ENCODE results near the gene B4GALT2. TPM values are rescaled to one million over a fixed set of nuclear protein-coding genes. Genes with fewer than 3 reads are reported as not detected.

B4GALT2 gene
- total RNA-seq, 1 donor from 2014 or later = 84.0 TPM

GRCh38 chr1:43981135-43981491, 2.1 kb downstream of the B4GALT2 start:
- no peak for FAIRE-seq
- H3K27me3 ChIP-seq (ENCODE audit: control insufficient read depth, insufficient read depth, low read length) = no peaks in the 10 kb centered on the region
- no peak overlapping the region for H3K4me3 ChIP-seq (ENCODE audit: low read depth, low read length)
- DNase-seq (ENCODE audit: low read depth) = no peak
- no peak for TF ChIP-seq CTCF (IDR thresholded peaks at IDR 0.05; ENCODE audit: insufficient read depth, low read length, severe bottlenecking)
- peaks cover 26% of the 10 kb centered on the region for H3K36me3 ChIP-seq (ENCODE audit: control insufficient read depth, insufficient read depth, low read length)

GRCh38 chr1:43981636-43982035, 2.6 kb downstream of the B4GALT2 start:
- no peak overlapping the region for H3K4me3 ChIP-seq (ENCODE audit: low read depth, low read length)
- TF ChIP-seq CTCF (IDR thresholded peaks at IDR 0.05; ENCODE audit: insufficient read depth, low read length, severe bottlenecking) = no peak
- FAIRE-seq = no peak
- peaks cover 22% of the 10 kb centered on the region for H3K36me3 ChIP-seq (ENCODE audit: control insufficient read depth, insufficient read depth, low read length)
- no peak for DNase-seq (ENCODE audit: low read depth)
- H3K27me3 ChIP-seq (ENCODE audit: control insufficient read depth, insufficient read depth, low read length) = no peaks in the 10 kb centered on the region

DNA sequence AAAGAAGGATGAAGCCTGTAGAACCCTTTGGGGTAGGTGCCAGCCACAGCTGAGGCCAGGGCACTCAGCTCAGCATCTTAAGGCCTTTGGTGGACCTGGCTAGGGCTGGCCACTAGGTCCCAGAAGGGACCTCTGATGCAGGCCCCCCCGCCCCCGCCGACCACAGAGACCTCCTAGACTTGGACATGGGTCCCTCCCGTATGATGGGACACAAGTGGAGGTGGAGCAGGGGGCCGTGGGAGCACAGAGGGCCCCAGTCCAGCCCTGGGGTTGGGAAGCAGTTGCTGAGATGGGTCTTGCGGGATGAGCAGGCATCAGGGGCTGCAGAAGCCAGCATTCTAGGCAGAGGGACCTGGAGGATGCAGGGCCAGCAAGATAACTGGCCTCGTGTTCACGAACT, 3.2 kb downstream of the B4GALT2 start:
- no peak for FAIRE-seq
- DNase-seq (ENCODE audit: low read depth) = no peak
- TF ChIP-seq CTCF (IDR thresholded peaks at IDR 0.05; ENCODE audit: insufficient read depth, low read length, severe bottlenecking) = no peak
- H3K27me3 ChIP-seq (ENCODE audit: control insufficient read depth, insufficient read depth, low read length) = no peaks in the 10 kb centered on the region
- H3K4me3 ChIP-seq (ENCODE audit: low read depth, low read length) = no peak overlapping the region
- peaks cover 19% of the 10 kb centered on the region for H3K36me3 ChIP-seq (ENCODE audit: control insufficient read depth, insufficient read depth, low read length)

DNA sequence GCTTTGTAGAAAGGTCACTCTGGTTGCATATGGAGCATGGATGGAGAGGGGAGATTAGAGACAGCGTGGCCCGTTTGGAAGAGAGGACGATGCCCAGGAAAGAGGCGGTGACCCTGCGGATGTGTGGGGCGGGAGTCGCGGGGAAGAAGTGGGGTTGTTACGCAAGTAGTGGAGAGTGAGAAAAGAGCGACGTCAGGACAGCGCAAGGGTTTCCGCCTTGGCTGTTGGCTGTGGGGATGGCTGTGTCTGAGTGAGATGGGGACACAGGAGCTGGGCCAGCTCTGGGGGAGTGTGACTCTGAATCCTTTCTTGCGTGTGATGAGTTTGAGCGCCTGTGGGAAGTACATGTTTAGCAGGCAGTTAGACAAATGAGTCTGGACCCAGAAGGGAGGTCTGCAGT, 3.8 kb downstream of the B4GALT2 start:
- no peaks in the 10 kb centered on the region for H3K27me3 ChIP-seq (ENCODE audit: control insufficient read depth, insufficient read depth, low read length)
- H3K4me3 ChIP-seq (ENCODE audit: low read depth, low read length) = no peak overlapping the region
- DNase-seq (ENCODE audit: low read depth) (no peak), FAIRE-seq (no peak)
- peaks cover 17% of the 10 kb centered on the region for H3K36me3 ChIP-seq (ENCODE audit: control insufficient read depth, insufficient read depth, low read length)
- no peak for TF ChIP-seq CTCF (IDR thresholded peaks at IDR 0.05; ENCODE audit: insufficient read depth, low read length, severe bottlenecking)

DNA sequence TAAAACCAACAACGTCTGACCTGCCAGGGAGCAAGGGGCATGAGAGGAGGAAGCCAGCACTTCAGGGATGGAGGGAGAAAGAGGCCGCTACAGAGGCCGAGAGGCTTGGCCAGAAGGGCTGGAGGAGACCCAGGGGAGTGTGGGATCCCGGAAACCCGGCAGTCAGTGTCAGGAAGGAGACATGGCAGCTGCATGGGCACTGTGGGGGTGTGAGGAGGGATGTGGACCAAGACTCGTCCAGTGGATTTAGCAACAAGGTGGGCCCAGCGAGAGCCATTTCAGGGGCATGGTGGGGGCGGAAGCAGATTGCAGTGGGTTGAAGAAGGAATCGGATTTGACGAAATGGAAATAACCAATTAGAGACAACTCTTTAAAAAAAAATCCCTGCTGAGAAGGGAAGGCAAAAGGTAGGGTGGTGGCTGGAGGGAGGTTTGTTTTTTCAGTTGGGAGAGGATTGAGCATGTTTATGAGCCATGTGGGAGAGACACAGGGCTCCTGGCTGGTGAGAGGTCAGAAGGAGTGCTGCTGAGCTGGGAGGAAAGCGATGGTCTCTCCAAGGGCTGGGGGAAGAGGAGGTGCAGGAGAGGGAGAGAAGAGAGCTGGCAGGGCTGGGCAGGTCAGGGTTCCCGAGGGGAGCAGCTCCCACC, 4.4 kb downstream of the B4GALT2 start:
- no peak for DNase-seq (ENCODE audit: low read depth)
- TF ChIP-seq CTCF (IDR thresholded peaks at IDR 0.05; ENCODE audit: insufficient read depth, low read length, severe bottlenecking) = no peak
- FAIRE-seq = no peak
- peaks cover 17% of the 10 kb centered on the region for H3K36me3 ChIP-seq (ENCODE audit: control insufficient read depth, insufficient read depth, low read length)
- no peak overlapping the region for H3K4me3 ChIP-seq (ENCODE audit: low read depth, low read length)
- H3K27me3 ChIP-seq (ENCODE audit: control insufficient read depth, insufficient read depth, low read length) = no peaks in the 10 kb centered on the region

DNA sequence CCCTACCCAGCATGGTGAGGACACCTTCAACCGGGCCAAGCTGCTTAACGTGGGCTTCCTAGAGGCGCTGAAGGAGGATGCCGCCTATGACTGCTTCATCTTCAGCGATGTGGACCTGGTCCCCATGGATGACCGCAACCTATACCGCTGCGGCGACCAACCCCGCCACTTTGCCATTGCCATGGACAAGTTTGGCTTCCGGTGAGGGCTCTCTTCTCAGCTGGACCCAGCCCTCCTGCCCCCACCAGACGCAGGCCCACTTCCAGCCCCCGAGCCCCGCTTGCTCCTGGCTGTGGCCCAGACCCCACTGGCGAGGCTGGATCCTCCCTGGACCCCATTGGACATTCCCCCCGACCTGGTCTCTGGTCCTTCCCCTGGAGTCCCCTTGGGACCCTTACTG, 5.8 kb downstream of the B4GALT2 start:
- no peak for DNase-seq (ENCODE audit: low read depth)
- FAIRE-seq = no peak
- no peak for TF ChIP-seq CTCF (IDR thresholded peaks at IDR 0.05; ENCODE audit: insufficient read depth, low read length, severe bottlenecking)
- Histone ChIP-seq H3K27me3 (ENCODE audit: control insufficient read depth, insufficient read depth, low read length) (no peaks in the 10 kb centered on the region), H3K4me3 (ENCODE audit: low read depth, low read length) (no peak overlapping the region), H3K36me3 (ENCODE audit: control insufficient read depth, insufficient read depth, low read length) (peaks cover 17% of the 10 kb centered on the region)
